Activated CD4-positive, alpha-beta T cell treated with anti-CD3 and anti-CD28 coated beads, Interleukin-10, Interleukin-2, amounts not matched to agents 100 ng/mL and 50 ng/mL, durations not matched to agents 16 hours and 8 hours (primary cell): Measurements from ENCODE around the gene UACA.

Experiments
- DNase-seq: peaks from one replicate; pipeline ENCODE4 v3.0.0-alpha.2; 2020

The UACA gene

DNA sequence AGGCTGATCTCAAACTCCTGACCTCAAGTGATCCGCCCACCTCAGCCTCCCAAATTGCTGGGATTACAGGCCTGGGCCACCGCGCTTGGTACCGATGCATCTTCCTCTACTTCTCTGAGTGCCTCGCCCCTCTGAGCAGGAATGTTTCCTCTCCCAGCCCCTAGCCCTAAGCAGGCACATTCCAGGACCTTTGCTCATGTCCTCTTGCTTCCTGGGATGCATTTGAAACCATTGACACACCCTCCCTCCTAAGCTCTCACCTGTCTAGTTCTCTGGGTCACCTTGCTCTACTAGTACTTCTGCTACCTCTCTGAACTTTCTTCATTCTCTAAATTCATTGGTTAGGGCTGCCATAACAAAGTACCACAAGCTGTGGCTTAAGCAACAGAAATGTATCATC is 17.9 kb upstream of the UACA start:
- DNase-seq = no peak

DNA sequence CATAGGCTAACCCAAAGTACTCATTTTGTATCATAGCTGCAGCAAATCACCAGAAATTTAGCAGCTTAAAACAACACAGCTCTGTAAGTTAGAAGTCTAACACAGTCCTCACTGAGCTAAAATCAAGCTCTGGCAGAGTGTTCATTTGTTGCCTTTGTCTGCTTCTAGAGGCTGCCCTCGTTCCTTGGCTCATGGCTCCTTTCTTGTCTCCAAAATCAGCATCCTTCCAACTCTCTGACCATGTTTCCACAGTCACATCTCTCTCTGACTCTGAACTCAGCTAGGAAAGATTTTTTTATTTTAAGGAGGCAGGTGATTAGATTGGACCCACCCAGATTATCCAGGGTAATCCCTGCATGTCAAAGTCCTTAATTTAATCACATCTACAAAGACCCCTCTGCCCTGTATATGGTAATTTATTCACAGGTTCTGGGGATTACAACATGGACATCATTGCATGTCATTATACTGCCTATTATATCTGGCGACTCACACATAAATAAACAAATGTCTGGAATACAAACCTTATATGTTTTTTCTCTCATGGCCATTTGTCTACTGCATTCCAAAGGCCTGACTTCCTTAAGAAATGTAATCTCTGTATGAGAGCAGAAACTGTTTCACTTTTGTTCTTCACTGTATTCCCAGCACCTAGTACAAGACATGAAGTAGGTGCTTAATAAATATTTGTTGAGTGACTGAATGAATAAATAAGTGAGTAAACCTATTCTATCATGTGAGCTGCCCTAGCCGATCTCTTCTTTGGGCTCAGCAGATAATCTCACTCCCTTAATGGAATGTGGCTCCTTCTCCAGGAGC is 15.1 kb upstream of the UACA start:
- no peak for DNase-seq

DNA sequence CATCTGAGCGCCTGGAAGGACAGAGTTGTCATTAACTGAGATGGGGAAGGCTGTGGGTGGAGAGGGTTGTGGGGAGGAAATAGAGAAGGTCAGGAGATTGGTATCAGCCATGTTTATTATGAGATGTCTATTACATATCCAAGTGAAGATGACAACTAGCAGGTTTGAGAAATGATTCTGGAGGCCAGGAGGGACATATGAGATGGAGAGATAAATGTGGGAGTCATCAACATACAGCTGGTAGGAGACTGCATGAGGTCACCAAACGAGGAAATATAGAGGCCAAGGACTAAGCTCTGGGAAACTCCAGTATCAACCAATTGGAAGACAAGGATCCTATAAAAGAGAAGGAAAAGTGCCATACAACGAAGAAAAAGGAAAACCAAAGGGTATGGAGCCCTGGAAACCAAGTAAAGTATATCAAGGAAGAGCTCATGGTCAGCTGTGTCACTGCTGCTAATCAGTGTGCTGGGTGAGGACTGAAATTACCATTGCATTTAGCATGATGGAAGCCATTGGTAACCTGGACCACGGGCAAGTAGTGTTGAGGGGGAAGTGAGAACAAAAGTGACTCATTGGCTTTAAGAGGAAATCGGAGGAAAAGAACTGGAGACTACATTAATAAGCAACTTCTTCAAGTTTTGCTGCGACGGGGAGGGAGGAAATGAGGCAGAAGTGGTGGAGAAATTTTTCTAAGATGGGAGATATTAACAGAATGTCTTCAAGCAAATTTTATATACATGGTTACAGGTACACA is 14.0 kb upstream of the UACA start:
- no peak for DNase-seq

DNA sequence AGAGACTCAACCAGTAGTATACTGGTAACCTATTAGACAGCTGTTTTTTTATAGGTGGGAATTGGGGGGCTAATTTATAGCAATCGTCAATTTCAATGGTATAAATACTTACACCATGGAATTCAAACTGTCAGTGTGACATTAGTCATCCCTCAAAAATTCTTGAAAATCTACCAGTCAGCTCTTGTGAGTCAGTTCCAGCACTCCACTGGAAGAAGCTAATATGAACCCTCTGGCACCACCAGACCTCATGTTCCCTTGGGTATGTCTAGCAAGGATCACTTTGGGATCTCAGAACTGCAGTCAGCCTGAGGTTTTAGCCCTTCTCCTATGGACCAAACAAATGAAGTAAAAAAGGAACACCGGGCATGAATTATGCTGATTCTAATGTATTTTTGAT is 11.8 kb upstream of the UACA start:
- no peak for DNase-seq

DNA sequence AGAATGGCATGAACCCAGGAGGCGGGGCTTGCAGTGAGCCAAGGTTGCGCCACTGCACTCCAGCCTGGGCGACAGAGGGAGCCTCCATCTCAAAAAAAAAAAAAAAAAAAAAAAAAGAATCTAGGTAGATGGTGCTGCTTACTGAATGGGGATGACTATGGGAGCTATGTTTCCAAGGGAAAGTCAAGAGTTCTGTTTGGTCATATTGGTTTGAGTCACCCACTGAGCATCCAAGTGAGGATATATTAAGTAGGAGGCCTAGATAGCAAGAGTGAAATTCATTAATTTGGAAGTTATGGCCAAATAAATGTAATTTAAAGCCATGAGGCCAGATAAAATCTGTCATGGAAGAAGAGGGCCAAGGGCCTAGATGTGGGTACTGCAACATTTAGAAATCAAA is 9.0 kb upstream of the UACA start:
- DNase-seq = no peak

DNA sequence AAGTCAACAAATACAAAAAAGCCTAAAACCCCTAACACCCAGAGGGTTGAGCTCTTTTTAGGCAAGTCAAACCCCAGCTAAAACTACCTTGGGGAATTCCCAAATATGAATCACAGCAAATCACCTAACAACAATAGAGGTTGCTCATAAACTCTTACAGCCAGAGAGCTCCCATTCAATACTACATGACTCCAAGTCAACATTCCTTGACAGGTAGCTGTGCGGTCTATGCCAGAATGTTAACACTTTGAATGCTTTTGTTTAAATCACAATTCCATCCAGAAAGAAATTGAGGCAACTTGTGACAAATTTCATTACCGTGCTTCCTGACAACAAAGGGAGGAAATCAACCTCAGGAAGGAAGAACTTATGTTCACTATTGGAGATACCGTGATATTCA is 7.5 kb upstream of the UACA start:
- no peak for DNase-seq

DNA sequence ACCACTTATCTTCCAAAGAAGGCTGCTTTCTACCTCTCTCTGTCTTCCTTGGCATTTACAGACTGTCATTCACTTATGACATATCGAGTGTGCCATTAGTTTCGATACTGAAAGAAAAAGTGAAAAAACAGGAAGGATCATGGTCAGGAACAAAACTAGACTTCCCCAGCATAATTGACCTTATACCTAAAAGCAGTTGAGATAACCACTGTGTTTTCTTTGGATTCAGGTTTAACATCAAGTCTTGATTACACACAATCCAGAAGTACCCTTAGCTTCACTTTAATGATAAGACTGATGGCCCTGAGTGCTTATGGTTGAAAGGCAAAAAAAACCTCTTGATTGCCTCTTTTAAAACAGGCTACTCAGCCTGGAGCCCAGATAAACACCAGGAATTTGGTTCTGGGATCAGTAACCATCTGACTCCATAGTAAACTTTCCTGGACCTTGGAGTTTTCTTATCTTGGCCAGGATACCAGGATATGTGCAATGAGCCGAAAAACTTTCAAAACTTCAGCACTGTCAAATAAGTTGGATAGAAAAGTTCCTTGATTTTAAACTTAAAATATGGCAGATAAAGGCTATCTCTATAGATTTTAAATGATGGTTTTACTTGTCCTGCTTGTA is 5.0 kb upstream of the UACA start:
- DNase-seq = no peak

DNA sequence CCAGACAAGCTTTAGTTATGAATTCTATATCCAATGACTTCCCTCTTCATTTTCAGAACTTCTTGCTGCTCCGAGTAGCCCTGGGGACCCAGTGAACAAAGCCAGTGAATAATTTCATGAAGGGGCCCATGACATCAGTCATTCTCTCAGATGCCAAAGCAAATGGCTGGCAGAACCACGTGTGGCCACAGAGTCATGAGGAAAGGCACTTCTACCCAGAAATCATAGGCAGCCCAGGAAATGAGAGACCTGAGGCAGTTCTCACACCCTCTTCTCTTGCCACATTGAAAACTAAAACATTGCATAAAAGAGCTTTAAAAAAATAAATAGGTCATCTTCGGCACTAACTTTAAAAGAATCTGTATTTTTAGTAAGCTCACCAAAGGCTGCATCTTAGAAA is 4.3 kb upstream of the UACA start:
- no peak for DNase-seq

DNA sequence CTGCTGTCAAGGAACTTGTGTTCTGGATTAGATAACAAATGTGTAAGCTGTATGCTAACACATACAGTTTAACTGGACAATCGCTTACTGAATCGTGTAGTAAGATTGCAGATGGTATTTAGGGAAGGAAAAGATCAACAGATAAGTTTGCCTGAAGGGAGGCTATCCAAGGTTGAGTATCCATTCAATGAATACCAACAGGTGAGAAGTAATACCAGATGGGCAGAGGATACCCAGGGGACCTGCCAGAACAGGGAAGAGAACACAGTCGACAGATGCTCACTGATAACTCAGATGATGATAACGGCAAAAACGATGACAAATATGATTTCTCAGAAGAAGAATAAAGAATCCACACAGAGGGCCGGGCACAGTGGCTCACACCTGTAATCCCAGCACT is 3.2 kb upstream of the UACA start:
- DNase-seq = no peak

DNA sequence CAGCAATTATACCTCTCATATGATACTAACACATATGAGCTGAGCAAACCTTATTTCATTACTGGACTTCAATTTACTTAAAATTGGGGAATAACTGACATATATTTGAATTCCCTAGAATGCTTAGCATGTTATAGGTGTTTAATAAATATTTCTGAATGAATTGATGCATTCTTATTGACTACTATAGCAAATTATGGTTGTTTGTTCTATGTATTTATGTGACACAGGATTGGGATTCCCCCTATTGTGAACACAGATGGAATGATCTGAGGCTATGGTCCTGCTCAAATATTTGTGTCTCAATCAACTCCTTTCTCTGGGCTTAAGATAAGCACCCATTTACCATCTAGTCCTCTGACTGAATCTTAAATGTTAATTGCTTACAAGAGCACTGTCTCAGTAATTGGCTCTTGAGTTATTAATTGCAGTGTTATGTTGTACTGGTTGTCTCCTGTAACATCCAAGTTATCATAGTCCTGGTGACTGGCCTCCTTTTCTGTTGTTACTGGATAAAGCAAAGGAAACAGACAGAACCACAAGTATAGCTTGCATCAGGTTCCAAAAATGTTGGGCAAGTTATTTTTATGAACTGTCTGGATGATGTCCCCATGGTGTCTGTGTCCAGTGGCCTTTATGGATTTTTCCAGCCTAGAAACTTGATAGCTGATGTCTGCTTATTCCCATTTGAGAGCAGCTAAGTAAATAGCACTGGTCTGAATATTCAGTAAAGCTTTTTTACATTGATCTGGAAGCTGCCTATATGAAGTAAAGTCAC is 2.3 kb upstream of the UACA start:
- DNase-seq = no peak

DNA sequence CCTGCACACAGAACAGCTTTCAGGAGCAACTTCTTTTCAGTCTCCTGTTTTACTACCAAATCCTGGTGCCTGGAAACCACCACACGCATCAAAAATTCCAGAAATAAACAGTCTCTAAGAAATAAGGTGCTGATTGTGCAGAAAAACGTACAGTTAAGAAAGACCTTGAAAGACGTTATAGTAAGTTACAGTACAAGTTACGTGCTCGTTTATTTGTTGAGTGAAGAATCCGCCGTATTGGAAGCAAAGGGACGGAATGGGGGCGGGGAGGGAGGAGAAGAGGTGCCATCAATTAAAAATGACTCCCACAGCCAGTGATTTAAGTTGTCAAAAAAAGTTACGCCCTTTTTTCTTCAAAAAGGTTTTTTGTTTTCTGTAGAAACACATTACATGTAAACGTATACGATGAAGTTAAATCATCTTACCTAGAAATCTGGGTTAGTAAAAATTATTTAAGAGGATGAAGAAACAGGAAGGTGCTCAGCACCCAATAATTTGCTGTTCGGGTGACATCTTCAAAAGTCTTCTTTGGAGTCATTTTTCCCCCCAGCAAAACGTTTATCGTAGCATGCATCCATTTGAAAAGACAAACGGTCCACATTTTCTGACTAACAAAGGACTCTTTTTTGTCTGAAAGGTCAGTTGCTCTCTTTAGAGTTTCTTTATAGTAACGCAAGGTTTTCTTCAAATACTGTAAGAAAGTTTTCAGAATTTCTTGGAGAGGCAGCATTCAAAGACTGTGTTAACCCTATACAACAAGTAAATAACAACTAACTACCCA is 782 bp upstream of the UACA start:
- no peak for DNase-seq

DNA sequence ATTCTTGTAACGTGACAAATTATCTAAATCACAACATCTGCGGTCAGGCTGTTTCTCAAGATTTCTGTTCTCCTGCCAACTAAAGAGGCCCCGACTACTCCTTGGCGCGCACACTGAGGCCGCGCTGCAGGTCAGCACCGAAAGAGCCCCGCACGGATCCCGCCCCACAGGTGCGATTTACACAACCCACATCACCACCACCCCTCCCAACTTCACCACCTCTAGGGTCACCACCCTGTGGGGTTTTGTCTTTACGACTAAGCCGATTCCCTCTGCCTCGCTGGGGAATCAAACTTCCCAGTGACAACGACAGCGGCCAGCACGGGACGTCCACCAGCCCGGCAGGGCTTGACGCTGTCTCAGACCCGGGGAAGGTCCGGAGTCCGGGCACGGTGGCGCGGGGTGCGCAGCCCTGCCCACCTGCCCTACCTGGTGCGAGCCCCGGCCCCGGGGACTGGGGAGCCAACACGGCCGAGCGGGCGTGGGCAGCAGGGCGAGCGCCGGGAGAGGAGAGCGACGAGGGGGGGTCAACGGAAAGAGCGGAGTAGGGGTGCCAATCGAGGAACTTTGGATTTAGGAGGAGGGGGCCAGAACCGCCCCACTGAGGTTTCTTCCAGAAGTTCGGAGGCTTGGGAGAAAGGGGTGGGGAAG is 764 bp downstream of the UACA start:
- no peak for DNase-seq

DNA sequence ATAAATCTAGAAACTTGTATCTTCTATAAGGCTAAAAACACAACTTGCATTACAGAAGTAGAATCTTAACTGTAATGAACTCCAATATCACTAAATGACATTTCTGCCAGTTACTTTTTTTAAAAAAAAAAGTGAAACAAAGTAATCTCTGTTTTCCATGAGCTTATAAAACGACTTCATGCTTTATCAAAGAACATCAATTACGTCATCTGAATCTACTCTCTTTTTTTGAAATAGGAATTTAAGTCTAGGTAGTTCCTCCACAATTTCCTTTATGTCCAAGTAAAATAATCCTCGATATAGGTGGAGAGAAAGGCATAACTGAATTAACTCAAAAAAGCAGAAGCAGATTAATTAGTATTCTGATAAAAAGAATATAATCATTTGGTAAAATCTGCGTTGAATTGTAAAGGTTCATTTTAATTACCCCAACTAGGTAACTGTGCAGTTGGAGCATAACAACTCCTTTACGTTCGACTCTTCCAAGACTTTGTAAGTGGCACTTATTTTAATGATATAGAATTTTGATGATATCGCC is 1.4 kb downstream of the UACA start:
- DNase-seq = no peak

DNA sequence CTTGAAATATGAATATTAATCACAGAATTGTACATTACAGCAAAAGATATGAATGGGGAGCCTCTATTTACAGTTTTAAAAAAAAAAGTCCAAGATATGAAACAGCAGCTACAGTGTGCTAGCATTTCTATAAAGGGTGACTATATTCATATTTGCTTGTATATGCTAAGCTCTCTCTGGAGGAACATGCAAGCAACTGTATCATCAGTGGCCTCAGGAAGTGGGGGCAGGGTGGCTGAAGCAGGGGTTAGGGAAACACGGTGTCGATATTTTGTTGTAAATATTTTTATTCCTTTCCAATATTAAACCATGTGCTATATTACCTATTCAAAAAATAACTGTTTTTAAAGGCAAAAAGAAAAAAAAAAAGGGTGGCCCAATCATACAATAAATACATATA is 2.3 kb downstream of the UACA start:
- DNase-seq = no peak

DNA sequence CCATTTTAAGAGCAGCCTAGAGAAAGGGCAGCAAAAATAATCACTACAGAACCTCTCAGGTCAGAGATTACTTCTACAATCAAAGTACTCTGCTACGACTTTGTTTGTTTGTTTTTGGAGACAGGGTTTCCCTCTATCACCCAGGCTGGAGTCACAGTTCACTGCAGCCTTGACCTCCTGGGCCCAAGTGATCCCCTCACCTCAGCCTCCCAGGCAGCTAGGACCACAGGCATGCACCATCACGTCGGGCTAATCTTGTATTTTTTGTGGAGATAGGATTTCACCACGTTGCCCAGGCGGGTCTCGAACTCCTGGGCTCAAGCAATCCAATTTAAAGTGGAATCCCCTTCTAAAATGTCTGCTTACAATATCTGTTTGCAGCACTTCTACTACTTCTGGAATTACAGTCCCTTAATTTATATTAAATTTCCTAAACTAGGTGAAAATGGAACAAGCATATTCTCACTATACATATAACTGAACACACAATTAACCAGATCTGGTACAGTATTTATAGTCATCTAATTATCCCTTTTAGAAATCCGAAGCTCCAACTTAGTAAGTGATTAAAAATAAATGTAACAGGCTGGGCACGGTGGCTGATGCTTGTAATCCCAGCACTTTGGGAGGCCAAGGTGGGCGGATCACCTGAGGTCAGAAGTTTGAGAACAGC is 4.4 kb downstream of the UACA start:
- no peak for DNase-seq

DNA sequence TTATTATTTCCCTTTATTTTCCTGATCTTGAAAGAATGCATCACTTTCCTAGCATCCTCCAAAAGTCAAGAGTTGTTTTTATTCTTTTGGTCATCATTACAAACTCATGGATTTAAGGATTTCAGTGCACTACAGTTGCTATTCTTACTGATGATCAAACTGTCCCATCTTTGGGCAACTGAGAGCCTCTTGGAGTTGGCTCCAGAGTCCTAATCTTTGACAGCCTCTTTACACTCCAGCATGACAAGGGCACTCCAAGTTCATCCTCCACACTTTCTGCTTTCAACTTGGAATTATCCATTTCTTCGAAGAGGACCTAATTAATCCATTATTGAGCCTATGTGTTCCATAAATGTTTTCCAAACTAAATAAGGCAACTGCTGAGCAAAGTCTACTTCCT is 5.7 kb downstream of the UACA start:
- no peak for DNase-seq

DNA sequence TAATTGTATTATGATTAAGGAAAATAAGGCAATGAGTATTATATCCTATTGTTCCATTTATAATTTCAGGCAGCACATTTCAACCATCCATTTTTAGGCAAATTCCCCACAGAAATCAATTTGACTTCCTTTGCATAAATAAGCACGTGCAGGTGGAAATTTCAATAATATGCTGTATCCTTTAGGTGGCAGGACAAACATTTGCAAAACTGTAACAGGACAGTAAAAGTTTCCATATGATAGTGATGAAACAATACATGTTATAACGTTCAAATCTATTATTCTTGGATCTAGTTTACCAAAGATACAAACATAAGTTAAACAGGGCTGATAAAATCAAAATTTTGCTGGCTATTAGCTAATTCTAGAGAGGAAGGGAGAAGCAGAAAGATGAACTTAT is 8.5 kb downstream of the UACA start:
- no peak for DNase-seq

DNA sequence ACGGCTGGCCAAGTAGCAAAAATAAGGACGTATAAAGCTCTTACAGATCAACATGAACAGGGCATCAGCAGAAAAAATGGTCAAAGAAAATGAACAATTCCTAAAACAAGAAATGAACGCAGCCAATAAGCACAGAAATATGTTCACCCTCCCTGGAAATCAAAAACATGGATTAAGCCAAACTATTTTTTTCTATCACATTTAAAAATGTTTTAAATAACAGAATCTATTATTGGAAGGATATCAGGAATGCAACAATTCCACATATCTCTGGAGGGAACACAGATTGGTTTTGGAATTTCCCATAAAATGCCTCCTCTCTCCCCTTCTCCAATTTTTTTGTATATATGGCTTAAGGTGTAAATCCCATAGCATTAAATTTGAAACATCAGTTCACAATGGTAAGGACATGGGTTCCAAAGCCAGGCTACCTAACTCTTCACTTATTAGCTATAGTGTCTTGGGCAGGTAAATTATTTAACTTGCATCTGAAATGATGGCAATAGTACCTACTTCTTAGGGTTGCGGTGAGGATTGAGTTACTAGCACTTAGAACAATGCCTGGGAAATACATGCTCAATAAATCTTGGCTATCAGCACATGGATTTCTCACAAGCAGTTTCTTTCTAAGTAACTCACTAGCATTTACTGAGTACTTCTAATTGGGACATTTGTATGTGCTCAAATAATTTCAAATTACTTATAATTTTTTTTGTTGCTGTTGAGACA is 10.1 kb downstream of the UACA start:
- DNase-seq = no peak

DNA sequence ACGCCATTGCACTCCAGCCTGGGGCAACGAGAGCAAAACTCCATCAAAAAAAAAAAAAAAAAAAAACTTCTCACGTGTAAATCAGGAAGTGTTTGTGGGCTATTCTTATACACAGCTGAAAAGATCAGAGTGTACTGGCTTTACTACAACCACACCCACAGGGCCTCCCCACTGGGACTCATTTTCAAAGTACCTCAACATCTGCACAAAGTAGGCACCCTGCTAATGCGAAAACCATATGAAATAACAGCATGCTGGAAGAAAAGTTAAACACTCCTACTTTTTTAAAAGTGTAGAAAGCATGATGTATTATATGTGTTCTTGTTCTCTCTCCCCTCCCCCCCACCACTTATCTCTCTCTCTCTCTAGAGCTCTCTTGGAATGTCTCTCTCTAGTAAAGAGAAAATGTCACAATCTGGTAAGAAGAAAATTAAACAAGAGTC is 11.1 kb downstream of the UACA start:
- no peak for DNase-seq

DNA sequence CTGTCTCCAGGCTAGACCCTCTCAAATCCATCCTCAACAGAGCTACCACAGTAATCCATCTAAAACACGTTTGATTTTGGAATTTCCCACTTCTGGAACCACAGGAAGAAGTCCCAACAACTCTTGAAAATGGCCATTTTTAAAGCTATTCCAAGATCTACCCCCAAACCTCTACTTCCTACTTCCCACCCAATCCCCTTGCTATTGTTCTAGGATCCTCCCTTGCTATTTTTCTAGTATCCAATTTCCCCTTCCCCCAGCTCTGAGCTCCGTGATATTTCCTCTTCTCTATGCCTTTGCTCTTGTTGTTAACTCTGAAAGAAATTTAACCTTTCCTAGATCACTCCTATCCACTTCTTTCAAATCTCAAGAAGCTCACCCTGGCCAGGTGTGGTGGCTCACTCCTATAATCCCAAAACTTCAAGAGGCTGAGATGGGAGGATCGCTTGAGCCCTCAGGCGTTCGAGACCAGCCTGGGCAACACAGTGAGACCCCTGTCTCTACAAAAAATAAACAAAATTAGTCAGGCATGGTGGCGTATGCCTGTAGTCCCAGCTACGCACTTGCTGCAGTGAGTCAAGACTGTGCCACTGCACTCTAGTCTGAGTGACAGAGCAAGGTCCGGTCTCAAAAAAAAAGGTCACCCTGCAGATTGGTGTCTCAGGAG is 13.0 kb downstream of the UACA start:
- DNase-seq = no peak
